Endothelial cell of umbilical vein (primary cell): ENCODE data around the gene GPX7. TPM values are rescaled to one million over a fixed set of nuclear protein-coding genes. Genes with fewer than 3 reads are reported as not detected.

ENCODE experiments used
- polyA plus RNA-seq, 4 experiments: library from polyadenylated mRNA; depleted of rRNA in 3 of 4; stranded (reverse) in 3 of 4; unstranded in 1 of 4; fragments of >200 nt; gene quantifications; 2 replicates each; pipeline versions ENCODE4 v1.2.1 to v1.2.3, GENCODE V29; 2011 to 2012; ENCODE audit warnings: missing spikeins in 1 of 4
- total RNA-seq: library from RNA; stranded (reverse); gene quantifications from 2 replicates; pipeline ENCODE4 v1.2.3, GENCODE V29; 2021

GPX7 gene
- total and polyA plus RNA-seq, 2 donors (not counting 3 experiments of a cell fraction or from before 2014, with no cell fraction given) = 8.9 to 25.7 TPM

Other genes with a start within 250 kb of the GPX7 start
- gene CC2D1B, start 236.2 kb upstream of the GPX7 start, total RNA-seq = 32.6 and 39.9 TPM in 2 replicates
- 15.8 and 16.9 TPM in 2 replicates for gene CC2D1B, start 236.2 kb upstream of the GPX7 start, polyA plus RNA-seq
- 11.0 and 12.0 TPM in 2 replicates for gene ORC1, start 197.9 kb upstream of the GPX7 start, total RNA-seq
- 5.6 and 6.5 TPM in 2 replicates for gene ORC1, start 197.9 kb upstream of the GPX7 start, polyA plus RNA-seq
- gene PRPF38A, start 197.8 kb upstream of the GPX7 start, total RNA-seq = 38.4 and 42.0 TPM in 2 replicates
- 15.9 and 16.0 TPM in 2 replicates for gene PRPF38A, start 197.8 kb upstream of the GPX7 start, polyA plus RNA-seq
- gene TUT4, start 49.3 kb upstream of the GPX7 start, total RNA-seq = 40.5 and 41.2 TPM in 2 replicates
- 24.7 and 29.1 TPM in 2 replicates for gene TUT4, start 49.3 kb upstream of the GPX7 start, polyA plus RNA-seq
- gene SHISAL2A, start 30.8 kb downstream of the GPX7 start, total RNA-seq = not detected in 2 replicates
- not detected in 2 replicates for gene SHISAL2A, start 30.8 kb downstream of the GPX7 start, polyA plus RNA-seq
- 28.6 and 30.6 TPM in 2 replicates for gene COA7, start 96.0 kb downstream of the GPX7 start, total RNA-seq
- gene COA7, start 96.0 kb downstream of the GPX7 start, polyA plus RNA-seq = 10.7 and 11.7 TPM in 2 replicates
- gene ZYG11B, start 124.1 kb downstream of the GPX7 start, total RNA-seq = 27.0 and 27.2 TPM in 2 replicates
- 7.3 and 8.2 TPM in 2 replicates for gene ZYG11B, start 124.1 kb downstream of the GPX7 start, polyA plus RNA-seq
- gene ZYG11A, start 240.4 kb downstream of the GPX7 start, total RNA-seq = 1.3 and 2.1 TPM in 2 replicates
- gene ZYG11A, start 240.4 kb downstream of the GPX7 start, polyA plus RNA-seq = 0.35 and 0.40 TPM in 2 replicates